Heart right ventricle (tissue), 16 donors: Measurements from ENCODE around the gene RPA3. TPM values are rescaled to one million over a fixed set of nuclear protein-coding genes. Genes with fewer than 3 reads are reported as not detected.

Source experiments
- ATAC-seq, 8 donors: fragments of 200-7000 bp; cut with Tn5 transposase; one replicate each; pipeline ENCODE4 v1.9.1; 2020; ENCODE audit warnings: mild to moderate bottlenecking in 8 of 8, moderate library complexity in 8 of 8, moderate number of reproducible peaks in 1 of 8
- DNase-seq, 2 donors: peaks; one replicate each; pipeline ENCODE4 v3.0.0-alpha.2; 2020
- H3K27ac ChIP-seq, 10 donors: fragments of 200-600 bp; sonication (generic) in 2 of 10; one replicate each; pipeline versions ENCODE4 v1.5.0 to v1.8.0; 2020 to 2022; ENCODE audit warnings: mild to moderate bottlenecking in 3 of 10
- H3K27me3 ChIP-seq, 7 donors: fragments of 200-600 bp; one replicate each; pipeline ENCODE4 v1.8.0; 2021 to 2022; ENCODE audit warnings: mild to moderate bottlenecking in 2 of 7
- H3K36me3 ChIP-seq, 9 donors: fragments of 200-600 bp; sonication (generic) in 1 of 9; one replicate each; pipeline versions ENCODE4 v1.5.0 to v1.8.0; 2020 to 2022; ENCODE audit warnings: mild to moderate bottlenecking in 2 of 9
- H3K4me1 ChIP-seq, 9 donors: fragments of 200-600 bp; sonication (generic) in 1 of 9; one replicate each; pipeline versions ENCODE4 v1.5.0 to v1.8.0; 2020 to 2022; ENCODE audit warnings: mild to moderate bottlenecking in 4 of 9
- H3K4me3 ChIP-seq, 10 donors: fragments of 200-600 bp; sonication (generic) in 2 of 10; one replicate each; pipeline versions ENCODE4 v1.5.0 to v1.8.0; 2020 to 2022; ENCODE audit warnings: mild to moderate bottlenecking in 7 of 10, moderate library complexity in 2 of 10
- H3K9me3 ChIP-seq, 11 donors: fragments of 200-600 bp in 10 of 11; sonication (generic) in 2 of 11; one replicate each; pipeline versions ENCODE4 v1.5.0 to v1.8.0; 2013 to 2022; ENCODE audit warnings: mild to moderate bottlenecking in 2 of 11, control low read depth in 1 of 11, moderate library complexity in 1 of 11
- CTCF ChIP-seq, 9 donors: fragments of 200-600 bp; sonication (generic) in 2 of 9; IDR thresholded peaks; one replicate each; pipeline versions ENCODE4 v1.5.0 to v1.8.0; 2021 to 2022; ENCODE audit warnings: antibody characterized with exemption in 9 of 9, mild to moderate bottlenecking in 5 of 9, moderate library complexity in 1 of 9
- WGBS, 2 donors: extraction: QIAGEN DNeasy Blood & Tissue Kit; methylation state at CpG; one replicate each; pipeline ENCODE4 v1.1.7; 2013; ENCODE audit warnings: inconsistent platforms in 1 of 2; 5-methylcytosine and 5-hydroxymethylcytosine counted together
- intact Hi-C, 10 donors: fragments of 100-400 bp; cut with DNase I; formaldehyde crosslinking; loops; one replicate each; pipeline versions ENCODE4 v1.11.1 to v1.14.2; 2022
- polyA plus RNA-seq, 2 donors: library from polyadenylated mRNA; stranded (reverse); fragments of 200-250 nt; gene quantifications; one replicate each; pipeline ENCODE4 v1.2.3, GENCODE V29; 2013
- total RNA-seq, 10 donors: library from RNA; stranded (reverse); fragmentation: NEBNext Ultra II Directional in 3 of 10; extraction: Animal tissue kit (Norgen Biotek cat#: 25700) in 3 of 10; gene quantifications; one replicate each; pipeline versions ENCODE4 v1.2.1 to v1.2.4, GENCODE V29; 2021 to 2023
- donor health status: Arrhythmogenic right ventricular cardiomyopathy.
- donor health status: ischemic (EF 13 %, LVEDD 7.1; RV severe dilation, severe dysfunction).
- donor health status: healthy with polysubstance abuse.
- donor health status: DM: no; HTN: yes; CAD: no.
- donor health status: DM: no; HTN: no; CAD: no.
- donor health status: ischemic (EF 25% LVEDD 6.9; RV normal size, moderate dysfunction).
- donor health status: ischemic (EF 25% LVEDD 5.7; RV mildly dilated, moderate dysfunction).
- donor health status: healthy.
- donor health status: DM: yes; HTN: yes; CAD: no.
- donor health status: Ischemic cardiomyopathy.
- donor health status: ischemic (EF 35%, LVEDD 5.7; RV mildly dilated, moderate dysfunction).
- donor health status: nonischemic (EF 11% LVEDD 7.7; RV severe dilation, severe dysfunction).
- donor health status: DM: yes; HTN: yes; CAD: no.
- donor health status: PGD.
- donor health status: ischemic (EF 29% LVEDD 5.4; RV normal size, mild dysfunction).
- donor health status: nonischemic (EF 23%, LVEDD 6.1; RV moderate dilation, normal function).

RPA3 gene
- total and polyA plus RNA-seq, 12 donors = 15.9 to 25.9 (median 22.1) TPM

- H3K27me3 ChIP-seq = no peaks in the 10 kb centered on the region
- WGBS, 2 donors = 92 to 93% methylated on average over 2 of the region's 2 CpGs
- no peak overlapping the region for H3K27ac ChIP-seq
- ATAC-seq (no peak), DNase-seq (no peak)
- H3K9me3 ChIP-seq = no peaks in the 10 kb centered on the region
- no peaks in the 10 kb centered on the region for H3K36me3 ChIP-seq
- H3K4me1 ChIP-seq = peaks cover 0 to 80% (median 51%) of the 10 kb centered on the region in 9 donors
- TF ChIP-seq CTCF (IDR thresholded peaks at IDR 0.05) = no peak
- intact Hi-C loops = no loop called here
- no peak overlapping the region for H3K4me3 ChIP-seq
Observed at GRCh38 chr7:7705318-7705717, 13.1 kb downstream of the RPA3 start.

- TF ChIP-seq CTCF (IDR thresholded peaks at IDR 0.05) = no peak
- DNase-seq = no peak
- peaks cover 0 to 3% (median 0%) of the 10 kb centered on the region in 11 donors for H3K9me3 ChIP-seq
- H3K4me1 ChIP-seq = peaks cover 0 to 85% (median 54%) of the 10 kb centered on the region in 9 donors
- no peak for ATAC-seq
- 89 to 91% methylated on average over 4 of the region's 4 CpGs for WGBS, 2 donors
- no peak overlapping the region for H3K4me3 ChIP-seq
- no peak overlapping the region for H3K27ac ChIP-seq
- intact Hi-C loops = no loop called here
- no peaks in the 10 kb centered on the region for H3K27me3 ChIP-seq
- no peaks in the 10 kb centered on the region for H3K36me3 ChIP-seq
Observed at GRCh38 chr7:7704867-7705266, 13.5 kb downstream of the RPA3 start.

GRCh38 chr7:7703427-7703826 lies 15.0 kb downstream of the RPA3 start:
- peak overlapping the region in 1 of 10 donors; percentile 35 for H3K27ac ChIP-seq
- no peak for TF ChIP-seq CTCF (IDR thresholded peaks at IDR 0.05)
- H3K36me3 ChIP-seq = no peaks in the 10 kb centered on the region
- H3K9me3 ChIP-seq = peaks cover 0 to 3% (median 0%) of the 10 kb centered on the region in 11 donors
- peaks cover 5 to 89% (median 62%) of the 10 kb centered on the region in 9 donors for H3K4me1 ChIP-seq
- ATAC-seq (no peak), DNase-seq (no peak)
- H3K4me3 ChIP-seq = no peak overlapping the region
- intact Hi-C loops = loop anchor here in 1 of 10 donors (2.0 kb wide), 1 partner anchor 65 kb away; no protein-coding TSS in a partner anchor
- WGBS, 2 donors = 90 to 97% methylated on average over 7 of the region's 7 CpGs
- no peaks in the 10 kb centered on the region for H3K27me3 ChIP-seq

- intact Hi-C loops = loop anchor here in 1 of 10 donors (2.0 kb wide), 1 partner anchor 64 kb away; no protein-coding TSS in a partner anchor
- ATAC-seq (peak in 3 of 8 donors; percentile 37 to 40 (median 40)), DNase-seq (no peak)
- no peak overlapping the region for H3K4me3 ChIP-seq
- peaks cover 0 to 3% (median 0%) of the 10 kb centered on the region in 11 donors for H3K9me3 ChIP-seq
- H3K27me3 ChIP-seq = no peaks in the 10 kb centered on the region
- H3K4me1 ChIP-seq = peaks cover 6 to 91% (median 63%) of the 10 kb centered on the region in 9 donors
- WGBS, 2 donors = 54 to 60% methylated on average over 4 of the region's 4 CpGs
- peak overlapping the region in 3 of 10 donors; percentile 11 to 35 (median 29) for H3K27ac ChIP-seq
- TF ChIP-seq CTCF (IDR thresholded peaks at IDR 0.05) = no peak
- no peaks in the 10 kb centered on the region for H3K36me3 ChIP-seq
Observed at GRCh38 chr7:7702826-7703225, 15.6 kb downstream of the RPA3 start.
